Adrenal gland (tissue), 12 donors: ENCODE results near the gene ST6GALNAC4. TPM values are rescaled to one million over a fixed set of nuclear protein-coding genes. Genes with fewer than 3 reads are reported as not detected.
A peak's percentile ranks its signal among the peaks of the same experiment; 100 is the strongest.

Experiments
- DNase-seq, 7 donors: peaks; one replicate each; pipeline ENCODE4 v3.0.0-alpha.2; 2019 to 2020
- H3K27ac ChIP-seq, 5 donors: fragments of 200-600 bp; sonication (generic) in 4 of 5; 1 replicate in 3 of 5; 2 replicates in 2 of 5; pipeline versions ENCODE4 v1.5.1 to v1.8.0; 2016 to 2020; ENCODE audit warnings: mild to moderate bottlenecking in 1 of 5
- H3K27me3 ChIP-seq: fragments of 200-600 bp; 2 replicates; pipeline ENCODE4 v1.8.0; 2021
- H3K36me3 ChIP-seq, 2 donors: fragments of 200-600 bp; replicated peaks in 1 of 2; 1 replicate in 1 of 2; 2 replicates in 1 of 2; pipeline versions ENCODE4 v1.5.1 to v1.8.0; 2018 to 2022
- H3K4me1 ChIP-seq, 2 donors: fragments of 200-600 bp; replicated peaks in 1 of 2; 1 replicate in 1 of 2; 2 replicates in 1 of 2; pipeline versions ENCODE4 v1.5.1 to v1.8.0; 2018 to 2021
- H3K4me3 ChIP-seq, 4 donors: fragments of 200-600 bp; sonication (generic) in 3 of 4; one replicate each; pipeline ENCODE4 v1.5.1; 2016 to 2018
- H3K9me3 ChIP-seq, 3 donors: fragments of 200-600 bp; sonication (generic) in 1 of 3; replicated peaks in 1 of 3; 1 replicate in 2 of 3; 2 replicates in 1 of 3; pipeline versions ENCODE4 v1.5.1 to v1.8.0; 2016 to 2021
- CTCF ChIP-seq, 6 experiments: fragments of 450-650 bp in 4 of 6; fragments of 200-600 bp in 2 of 6; sonication (generic) in 1 of 6; IDR thresholded peaks; 1 replicate in 5 of 6; 2 replicates in 1 of 6; pipeline versions ENCODE4 v1.5.1 to v1.8.0; 2016 to 2021; ENCODE audit warnings: antibody characterized with exemption in 6 of 6, mild to moderate bottlenecking in 2 of 6, moderate library complexity in 1 of 6
- POLR2A ChIP-seq, 2 donors: fragments of 450-650 bp; IDR thresholded peaks; one replicate each; pipeline ENCODE4 v1.6.1; 2017; ENCODE audit warnings: antibody characterized with exemption in 2 of 2, mild to moderate bottlenecking in 2 of 2, moderate library complexity in 1 of 2
- WGBS, 4 donors: extraction: QIAGEN DNeasy Blood & Tissue Kit in 2 of 4; methylation state at CpG; one replicate each; pipeline versions ENCODE4 v1.1.5 to v1.1.7; 2013 to 2017; 5-methylcytosine and 5-hydroxymethylcytosine counted together
- intact Hi-C, 2 donors: fragments of 100-400 bp; cut with DNase I; formaldehyde crosslinking; loops; one replicate each; pipeline versions ENCODE4 v1.14.1 to v1.15.0; 2022 to 2023
- polyA plus RNA-seq, 3 donors: library from polyadenylated mRNA; stranded (reverse); fragments of 200-250 nt in 2 of 3; fragments of 350-450 nt in 1 of 3; fragmentation: Illumina TruSeq in 1 of 3; extraction: RNeasy Lipid Tissue Mini Kit (QIAGEN cat#74804) in 1 of 3; gene quantifications; one replicate each; pipeline ENCODE4 v1.2.3, GENCODE V29; 2013 to 2014
- total RNA-seq, 9 donors: library from RNA; depleted of rRNA in 4 of 9; stranded (reverse); fragments of >200 nt in 4 of 9; fragments of 120-200 nt in 1 of 9; fragmentation: NEBNext Ultra II Directional in 1 of 9; extraction: Animal tissue kit (Norgen Biotek cat#: 25700) in 1 of 9; gene quantifications; one replicate each; pipeline versions ENCODE4 v1.1.0 to v1.2.4, GENCODE V29; 2013 to 2023
- donor health status: healthy with polysubstance abuse.
- donor health status: Bipolar disorder and iron deficiency.
- donor health status: DM: yes; HTN: yes; CAD: no.
- donor health status: DM: no; HTN: no; CAD: no.
- donor health status: DM: no; HTN: no; CAD: no.
- donor health status: DM: yes; HTN: yes; CAD: no.

The ST6GALNAC4 gene
- total and polyA plus RNA-seq, 12 donors = 5.3 to 65.7 (median 14.7) TPM

- no peak overlapping the region for H3K4me3 ChIP-seq
- peak; percentile 77 to 93 (median 88) for DNase-seq
- no peaks in the 10 kb centered on the region for H3K27me3 ChIP-seq
- H3K36me3 ChIP-seq = peaks cover 0 to 14% of the 10 kb centered on the region in 2 donors
- intact Hi-C loops = no loop called here
- no peak for TF ChIP-seq CTCF (IDR thresholded peaks at IDR 0.05)
- TF ChIP-seq POLR2A (IDR thresholded peaks at IDR 0.05) = peak in 1 of 2 donors; percentile 43
- peak overlapping the region; percentile 36 to 87 (median 86) for H3K27ac ChIP-seq
- 24 to 44% (median 29%) methylated on average over 7 to 21 of the region's 21 CpGs for WGBS, 4 donors
- H3K9me3 ChIP-seq = no peaks in the 10 kb centered on the region
- H3K4me1 ChIP-seq = peaks cover 38 to 60% of the 10 kb centered on the region in 2 donors
These were observed 33.9 kb upstream of the ST6GALNAC4 start for GRCh38 chr9:127950513-127951289.

DNA sequence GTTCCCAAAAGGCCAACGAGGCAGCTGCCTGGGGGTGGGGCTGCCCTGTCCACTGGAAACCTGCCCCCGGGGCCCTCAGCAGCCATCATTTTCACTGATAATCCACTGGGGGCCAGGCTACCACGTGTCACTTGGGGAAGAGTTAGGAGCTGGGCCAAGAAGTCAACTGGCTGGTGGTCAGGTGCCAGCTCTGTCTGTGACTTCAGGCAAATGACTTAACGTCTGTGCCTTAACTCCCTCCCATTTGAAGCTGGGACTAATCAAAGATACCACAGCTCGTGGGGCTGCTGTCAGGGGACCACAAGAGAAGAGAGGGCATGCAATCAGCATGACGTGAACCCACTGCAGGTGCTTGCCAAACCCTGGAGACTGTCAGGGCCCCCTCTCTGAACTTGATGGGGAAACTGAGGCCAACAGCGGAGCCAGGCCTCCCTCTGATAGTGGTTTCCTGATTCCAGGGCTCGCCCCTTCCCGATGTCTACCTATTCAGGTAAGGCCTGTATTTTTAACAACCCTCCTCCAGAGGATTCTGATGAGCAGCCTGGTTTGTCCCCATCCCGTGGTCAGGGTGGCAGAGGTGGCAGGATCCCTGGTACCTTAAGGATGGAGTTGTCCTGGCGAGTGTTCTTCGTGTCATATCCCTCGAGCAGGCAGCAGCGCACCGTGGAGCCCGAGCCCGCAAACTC is 33.1 kb upstream of the ST6GALNAC4 start:
- Histone ChIP-seq H3K4me1 (peaks cover 31 to 53% of the 10 kb centered on the region in 2 donors), H3K4me3 (no peak overlapping the region), H3K9me3 (no peaks in the 10 kb centered on the region), H3K27ac (peak overlapping the region; percentile 34 to 87 (median 86)), H3K36me3 (peaks cover 0 to 20% of the 10 kb centered on the region in 2 donors), H3K27me3 (no peaks in the 10 kb centered on the region)
- intact Hi-C loops = no loop called here
- 48 to 59% (median 53%) methylated on average over 7 to 17 of the region's 17 CpGs for WGBS, 4 donors
- peak in 5 of 7 donors; percentile 65 to 84 (median 81) for DNase-seq
- no peak for TF ChIP-seq CTCF (IDR thresholded peaks at IDR 0.05)
- TF ChIP-seq POLR2A (IDR thresholded peaks at IDR 0.05) = peak in 1 of 2 donors; percentile 25

- peaks cover 19 to 37% of the 10 kb centered on the region in 2 donors for H3K4me1 ChIP-seq
These were observed 31.2 kb upstream of the ST6GALNAC4 start for GRCh38 chr9:127947841-127948710.

More at GRCh38 chr9:127947841-127948710, 31.2 kb upstream of the ST6GALNAC4 start:
- no peak for DNase-seq
- peak overlapping the region in 2 of 5 donors; percentile 62 to 86 for H3K27ac ChIP-seq
- H3K9me3 ChIP-seq = no peaks in the 10 kb centered on the region
- no peaks in the 10 kb centered on the region for H3K27me3 ChIP-seq
- TF ChIP-seq CTCF (IDR thresholded peaks at IDR 0.05) = no peak
- no peak for TF ChIP-seq POLR2A (IDR thresholded peaks at IDR 0.05)
- H3K36me3 ChIP-seq = peaks cover 0 to 39% of the 10 kb centered on the region in 2 donors
- 73 to 81% (median 77%) methylated on average over 7 to 17 of the region's 17 CpGs for WGBS, 4 donors
- intact Hi-C loops = no loop called here
- no peak overlapping the region for H3K4me3 ChIP-seq
